RCC 7860 (cell line): Measurements from ENCODE around the gene ARHGAP15.

ENCODE experiments used
- DNase-seq: peaks from one replicate; pipeline ENCODE4 v3.0.0-alpha.2; 2015; ENCODE audit warnings: low spot score
- FAIRE-seq: peaks from 2 replicates; lab custom pipeline; 2012; peaks lifted over from hg19 to GRCh38; lab: Jason Lieb, UNC

ARHGAP15 gene

GRCh38 chr2:143604566-143604959 lies 475.3 kb downstream of the ARHGAP15 start:
- DNase-seq (no peak), FAIRE-seq (no peak)

- FAIRE-seq (no peak), DNase-seq (no peak)
Measured at GRCh38 chr2:143607231-143608062, 478.2 kb downstream of the ARHGAP15 start.

- no peak for FAIRE-seq
- no peak for DNase-seq
Measured at GRCh38 chr2:143608063-143608423, 478.8 kb downstream of the ARHGAP15 start.

- DNase-seq = no peak
- no peak for FAIRE-seq
Measured at GRCh38 chr2:143608758-143609157, 479.5 kb downstream of the ARHGAP15 start.

- FAIRE-seq (no peak), DNase-seq (no peak)
Measured at GRCh38 chr2:143611336-143611735, 482.1 kb downstream of the ARHGAP15 start.

- no peak for FAIRE-seq
- DNase-seq = no peak
Measured at GRCh38 chr2:143615562-143615961, 486.3 kb downstream of the ARHGAP15 start.

- DNase-seq = no peak
- FAIRE-seq = no peak
Measured at GRCh38 chr2:143616452-143616851, 487.2 kb downstream of the ARHGAP15 start.

- FAIRE-seq (no peak), DNase-seq (no peak)
Measured at GRCh38 chr2:143617803-143618415, 488.7 kb downstream of the ARHGAP15 start.

- FAIRE-seq = no peak
- DNase-seq = no peak
Measured at GRCh38 chr2:143622106-143622505, 492.9 kb downstream of the ARHGAP15 start.

GRCh38 chr2:143623231-143623908 lies 494.2 kb downstream of the ARHGAP15 start:
- DNase-seq = no peak
- no peak for FAIRE-seq

- DNase-seq = no peak
- no peak for FAIRE-seq
Measured at GRCh38 chr2:143623909-143624260, 494.7 kb downstream of the ARHGAP15 start.

GRCh38 chr2:143629340-143629739 lies 500.1 kb downstream of the ARHGAP15 start:
- DNase-seq (peak; percentile 37), FAIRE-seq (peak; percentile 59)

GRCh38 chr2:143632751-143633374 lies 503.6 kb downstream of the ARHGAP15 start:
- DNase-seq = no peak
- no peak for FAIRE-seq

- DNase-seq (no peak), FAIRE-seq (no peak)
Measured at GRCh38 chr2:143633419-143633818, 504.2 kb downstream of the ARHGAP15 start.

- DNase-seq (no peak), FAIRE-seq (no peak)
Measured at GRCh38 chr2:143635302-143635701, 506.1 kb downstream of the ARHGAP15 start.

GRCh38 chr2:143635936-143636335 lies 506.7 kb downstream of the ARHGAP15 start:
- FAIRE-seq (no peak), DNase-seq (no peak)

GRCh38 chr2:143640826-143641225 lies 511.6 kb downstream of the ARHGAP15 start:
- no peak for FAIRE-seq
- no peak for DNase-seq

- DNase-seq = no peak
- no peak for FAIRE-seq
Measured at GRCh38 chr2:143645921-143646645, 516.9 kb downstream of the ARHGAP15 start.

GRCh38 chr2:143649226-143649740 lies 520.1 kb downstream of the ARHGAP15 start:
- no peak for FAIRE-seq
- no peak for DNase-seq

- no peak for FAIRE-seq
Measured at GRCh38 chr2:143652692-143653091, 523.5 kb downstream of the ARHGAP15 start.

GRCh38 chr2:143668234-143668633 lies 539.0 kb downstream of the ARHGAP15 start:
- no peak for FAIRE-seq

More at GRCh38 chr2:143652692-143653091, 523.5 kb downstream of the ARHGAP15 start:
- no peak for DNase-seq

More at GRCh38 chr2:143668234-143668633, 539.0 kb downstream of the ARHGAP15 start:
- DNase-seq = no peak
